Bronchial epithelial cell (primary cell): Measurements from ENCODE around the gene SPO11. TPM values are rescaled to one million over a fixed set of nuclear protein-coding genes. Genes with fewer than 3 reads are reported as not detected.

Source experiments
- DNase-seq: peaks from one replicate; pipeline ENCODE4 v3.0.0-alpha.2; 2010; ENCODE audit warnings: low read depth
- FAIRE-seq: peaks from 2 replicates; lab custom pipeline; 2011; peaks lifted over from hg19 to GRCh38; lab: Jason Lieb, UNC
- H3K27me3 ChIP-seq: 2 replicates; pipeline ENCODE4 v1.5.1; 2011; ENCODE audit warnings: low read length; ENCODE audit not compliant: control insufficient read depth, insufficient read depth
- H3K36me3 ChIP-seq: 2 replicates; pipeline ENCODE4 v1.5.1; 2011; ENCODE audit warnings: low read length; ENCODE audit not compliant: control insufficient read depth, insufficient read depth
- H3K4me3 ChIP-seq: 2 replicates; pipeline ENCODE4 v1.5.1; 2011; ENCODE audit warnings: mild to moderate bottlenecking, low read depth, low read length, control low read depth
- CTCF ChIP-seq: IDR thresholded peaks from 2 replicates; pipeline ENCODE4 v1.5.1; 2011; ENCODE audit warnings: mild to moderate bottlenecking, moderate library complexity, low read length, control low read depth, inconsistent platforms; ENCODE audit not compliant: insufficient read depth, severe bottlenecking
- total RNA-seq: library from RNA; depleted of rRNA; stranded (reverse); fragments of >200 nt; gene quantifications from 2 replicates; pipeline ENCODE4 v1.2.1, GENCODE V29; 2014

The SPO11 gene
- total RNA-seq, 1 donor from 2014 or later = not detected

- Histone ChIP-seq H3K27me3 (no peaks in the 10 kb centered on the region), H3K4me3 (no peak overlapping the region), H3K36me3 (no peaks in the 10 kb centered on the region)
- TF ChIP-seq CTCF = no peak
- DNase-seq = peak; percentile 23
- FAIRE-seq = no peak
Measured at GRCh38 chr20:57317316-57317788, 12.3 kb upstream of the SPO11 start.

- Histone ChIP-seq H3K27me3 (no peaks in the 10 kb centered on the region), H3K4me3 (no peak overlapping the region), H3K36me3 (no peaks in the 10 kb centered on the region)
- no peak for DNase-seq
- TF ChIP-seq CTCF = no peak
- no peak for FAIRE-seq
Measured at GRCh38 chr20:57317789-57318371, 11.7 kb upstream of the SPO11 start.

GRCh38 chr20:57319584-57319983, 10.0 kb upstream of the SPO11 start:
- no peak for DNase-seq
- Histone ChIP-seq H3K27me3 (no peaks in the 10 kb centered on the region), H3K4me3 (no peak overlapping the region), H3K36me3 (no peaks in the 10 kb centered on the region)
- no peak for TF ChIP-seq CTCF
- no peak for FAIRE-seq

- no peaks in the 10 kb centered on the region for H3K36me3 ChIP-seq
- no peak for DNase-seq
- H3K27me3 ChIP-seq = no peaks in the 10 kb centered on the region
- no peak for FAIRE-seq
- H3K4me3 ChIP-seq = no peak overlapping the region
- no peak for TF ChIP-seq CTCF
Measured at GRCh38 chr20:57320358-57320757, 9.2 kb upstream of the SPO11 start.

GRCh38 chr20:57321142-57321541, 8.5 kb upstream of the SPO11 start:
- Histone ChIP-seq H3K27me3 (no peaks in the 10 kb centered on the region), H3K4me3 (no peak overlapping the region), H3K36me3 (no peaks in the 10 kb centered on the region)
- DNase-seq (no peak), FAIRE-seq (no peak)
- TF ChIP-seq CTCF = no peak

- TF ChIP-seq CTCF = no peak
- Histone ChIP-seq H3K36me3 (no peaks in the 10 kb centered on the region), H3K4me3 (no peak overlapping the region), H3K27me3 (no peaks in the 10 kb centered on the region)
- FAIRE-seq (no peak), DNase-seq (peak; percentile 32)
Measured at GRCh38 chr20:57322476-57322875, 7.1 kb upstream of the SPO11 start.
